ENCODE measurements around the gene RAB37.

The RAB37 gene

DNA sequence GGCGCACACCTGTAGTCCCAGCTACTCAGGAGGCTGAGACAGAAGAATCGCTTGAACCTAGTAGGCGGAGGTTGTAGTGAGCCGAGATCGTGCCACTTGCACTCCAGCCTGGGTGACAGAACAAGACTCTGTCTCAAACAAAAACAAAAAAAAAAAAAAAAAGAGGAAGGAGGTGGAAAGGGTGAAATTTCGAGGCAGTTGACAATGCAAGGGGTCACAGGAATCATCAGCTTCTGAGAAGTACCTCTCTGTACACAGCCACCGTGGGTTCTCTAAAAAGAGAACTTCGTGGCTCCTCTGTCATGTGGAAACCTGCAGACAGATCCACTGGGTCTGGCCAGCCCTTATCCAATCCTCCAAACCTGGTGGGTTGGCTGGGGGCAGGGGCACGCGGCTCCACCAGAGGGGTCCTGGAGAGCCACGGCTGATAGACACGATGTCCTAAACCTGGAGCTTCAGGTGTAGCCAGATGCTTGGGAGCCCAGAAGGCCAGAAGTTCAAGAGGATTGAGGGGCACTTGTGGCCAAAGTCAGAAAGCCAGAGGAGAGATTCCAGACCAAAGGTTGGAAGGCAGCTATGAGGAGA, 23.8 kb upstream of the RAB37 start:
- Histone ChIP-seq H4K20me1 (peaks cover 0 to 15% (median 0%) of the 10 kb centered on the region in 11 experiments; a peak in 1 of 22 replicates), H3K4me2 (peak overlapping the region; percentile 32 to 96 (median 82); a peak in 20 of 22 replicates), H3K4me3 (peak overlapping the region in 1 of 10 experiments; percentile 59; a peak in 1 of 20 replicates), H3K36me3 (no peaks in the 10 kb centered on the region), H3K4me1 (peaks cover 10 to 70% (median 36%) of the 10 kb centered on the region in 10 experiments), H3K9me3 (replicated peaks in 1 of 11) (no peaks in the 10 kb centered on the region), H3K27ac (peak overlapping the region in 8 of 11 experiments; percentile 39 to 80 (median 59); a peak in 15 of 22 replicates), H3K9ac (peak overlapping the region in 4 of 11 experiments; percentile 17 to 72 (median 65); a peak in 7 of 22 replicates), H3K27me3 (no peaks in the 10 kb centered on the region)
- no peak for TF ChIP-seq Cebpa-rat (IDR thresholded peaks at IDR 0.05)

DNA sequence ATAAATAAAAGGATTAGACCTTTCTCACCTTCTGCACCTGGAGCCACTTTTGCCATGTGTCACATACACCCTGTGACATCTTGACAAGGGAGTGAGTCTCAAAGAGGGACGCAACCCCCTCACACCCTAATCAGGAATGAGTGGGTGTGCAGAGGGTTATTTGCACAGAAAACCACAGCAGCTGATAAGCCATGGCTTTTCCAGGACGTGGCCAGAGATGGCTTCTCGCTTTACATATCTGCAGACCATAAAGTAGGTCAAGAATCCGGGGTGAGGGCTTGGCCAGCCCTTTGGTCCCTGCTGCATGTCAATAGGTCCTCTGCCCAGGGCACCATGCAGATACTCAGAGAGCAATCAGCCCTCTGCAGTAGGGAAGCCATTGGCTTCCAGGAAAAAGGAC, 21.9 kb upstream of the RAB37 start:
- Histone ChIP-seq H3K27me3 (no peaks in the 10 kb centered on the region), H3K4me1 (peaks cover 10 to 53% (median 36%) of the 10 kb centered on the region in 10 experiments), H4K20me1 (no peaks in the 10 kb centered on the region), H3K9ac (0 out of 22 replicates have a peak overlapping the region, but pooled peaks of 1 of the 11 experiments have one; percentile 15), H3K27ac (no peak overlapping the region), H3K9me3 (replicated peaks in 1 of 11) (no peaks in the 10 kb centered on the region), H3K4me2 (peak overlapping the region in 10 of 11 experiments; percentile 6 to 96 (median 51); a peak in 18 of 22 replicates), H3K36me3 (no peaks in the 10 kb centered on the region), H3K4me3 (no peak overlapping the region)
- no peak for TF ChIP-seq Cebpa-rat (IDR thresholded peaks at IDR 0.05)

DNA sequence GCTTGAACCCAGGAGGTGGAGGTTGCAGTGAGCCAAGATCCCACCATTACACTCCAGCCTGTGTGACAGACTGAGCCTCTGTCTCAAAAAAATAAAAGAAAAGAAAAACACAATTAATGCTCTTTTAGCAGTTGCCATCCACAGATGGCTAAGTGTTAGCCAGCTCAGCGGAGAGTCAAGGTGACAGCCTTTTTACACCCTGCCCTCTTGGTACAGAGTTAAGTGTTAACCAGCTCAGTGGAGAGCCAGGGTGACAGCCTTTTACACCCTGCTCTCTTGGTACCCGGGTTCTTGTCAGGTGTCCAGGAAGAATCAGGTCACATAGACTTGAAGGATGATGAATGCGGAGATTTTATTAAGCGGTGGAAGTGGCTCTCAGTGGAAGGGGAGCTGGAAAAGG, 16.6 kb upstream of the RAB37 start:
- no peak overlapping the region for H3K4me3 ChIP-seq
- H3K9ac ChIP-seq: no peak overlapping the region
- H3K36me3 ChIP-seq: no peaks in the 10 kb centered on the region
- H3K27me3 ChIP-seq: no peaks in the 10 kb centered on the region
- no peaks in the 10 kb centered on the region for H3K9me3 ChIP-seq (replicated peaks in 1 of 11)
- H3K4me1 ChIP-seq: peaks cover 0 to 2% (median under 1%) of the 10 kb centered on the region in 10 experiments; a peak in 13 of 20 replicates
- no peak overlapping the region for H3K4me2 ChIP-seq
- no peaks in the 10 kb centered on the region for H4K20me1 ChIP-seq
- no peak overlapping the region for H3K27ac ChIP-seq
- no peak for TF ChIP-seq Cebpa-rat (IDR thresholded peaks at IDR 0.05)

DNA sequence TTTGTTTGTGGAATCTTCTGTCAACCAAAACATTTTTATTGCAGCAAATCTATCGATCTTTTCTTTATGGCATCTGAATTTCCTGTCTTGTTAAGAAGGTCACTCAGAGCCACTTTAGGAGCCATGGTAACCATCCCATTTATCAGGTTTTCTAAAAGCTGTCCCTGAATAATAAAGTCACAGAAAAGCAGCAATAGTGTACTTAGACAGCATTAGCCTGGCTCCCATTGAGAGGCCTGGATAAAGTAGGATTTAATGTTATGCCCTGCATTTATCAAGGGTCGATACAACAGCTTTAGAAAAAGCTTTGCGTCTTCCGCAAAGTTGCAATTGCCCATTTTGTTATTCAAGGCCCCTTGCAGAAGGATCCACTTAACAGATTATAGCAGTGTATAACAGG, 14.3 kb upstream of the RAB37 start:
- no peak overlapping the region for H3K4me3 ChIP-seq
- no peaks in the 10 kb centered on the region for H3K27me3 ChIP-seq
- no peak for TF ChIP-seq Cebpa-rat (IDR thresholded peaks at IDR 0.05)

DNA sequence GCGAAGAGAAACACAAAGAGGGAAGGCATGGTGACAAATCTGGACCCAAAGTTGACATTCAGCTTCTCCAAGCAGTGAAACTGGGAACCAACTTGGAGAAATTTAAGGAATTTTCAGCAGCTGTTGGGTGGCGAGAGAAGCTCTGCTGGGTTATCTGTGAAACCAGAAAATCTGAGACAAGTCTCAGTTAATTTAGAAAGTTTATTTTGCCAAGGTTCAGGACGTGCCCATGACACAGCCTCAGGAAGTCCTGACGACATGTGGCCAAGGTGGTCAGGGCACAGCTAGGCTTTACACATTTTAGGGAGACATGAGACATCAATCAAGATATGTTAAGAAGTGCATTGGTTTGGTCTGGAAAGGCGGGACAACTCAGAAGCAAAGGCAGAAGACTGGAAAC, 13.2 kb upstream of the RAB37 start:
- no peaks in the 10 kb centered on the region for H3K27me3 ChIP-seq
- TF ChIP-seq Cebpa-rat (IDR thresholded peaks at IDR 0.05): no peak
- H3K4me2 ChIP-seq: no peak overlapping the region
- no peaks in the 10 kb centered on the region for H4K20me1 ChIP-seq
- H3K9me3 ChIP-seq (replicated peaks in 1 of 11): no peaks in the 10 kb centered on the region; a peak in 1 of 22 replicates
- no peak overlapping the region for H3K27ac ChIP-seq
- H3K9ac ChIP-seq: no peak overlapping the region
- H3K4me1 ChIP-seq: peaks cover 0 to 17% (median 0%) of the 10 kb centered on the region in 10 experiments; a peak in 6 of 20 replicates
- no peak overlapping the region for H3K4me3 ChIP-seq
- H3K36me3 ChIP-seq: no peaks in the 10 kb centered on the region

More for the DNA sequence above, 14.3 kb upstream of the RAB37 start:
- Histone ChIP-seq H3K36me3 (no peaks in the 10 kb centered on the region), H3K9ac (no peak overlapping the region), H4K20me1 (no peaks in the 10 kb centered on the region), H3K4me1 (peaks cover 0 to 17% (median 0%) of the 10 kb centered on the region in 10 experiments; a peak in 6 of 20 replicates), H3K27ac (no peak overlapping the region), H3K9me3 (replicated peaks in 1 of 11) (no peaks in the 10 kb centered on the region), H3K4me2 (no peak overlapping the region)

DNA sequence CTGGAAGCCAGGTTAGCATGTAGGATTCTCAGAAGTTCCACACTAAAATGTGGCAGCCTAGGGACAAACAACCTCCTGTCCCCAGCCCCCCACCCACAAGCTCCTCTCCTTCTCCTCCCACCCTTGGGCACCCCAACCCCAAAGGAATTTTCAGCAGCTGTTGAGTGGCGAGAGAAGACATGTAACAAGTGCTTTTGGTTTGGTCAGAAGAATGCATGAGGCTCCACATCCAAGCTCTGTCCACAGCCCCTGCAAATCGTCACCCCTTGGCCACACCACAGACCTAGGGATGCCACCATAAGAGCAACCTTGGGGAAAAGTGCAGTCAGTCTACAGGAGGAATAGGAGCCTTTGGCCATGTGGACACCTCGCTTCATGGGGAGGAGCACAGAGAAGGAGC, 11.9 kb upstream of the RAB37 start:
- Histone ChIP-seq H3K4me2 (no peak overlapping the region), H3K4me1 (peaks cover under 1 to 26% (median 9%) of the 10 kb centered on the region in 10 experiments; a peak in 19 of 20 replicates), H3K27ac (no peak overlapping the region), H3K9ac (no peak overlapping the region), H4K20me1 (no peaks in the 10 kb centered on the region), H3K36me3 (no peaks in the 10 kb centered on the region), H3K4me3 (no peak overlapping the region), H3K9me3 (replicated peaks in 1 of 11) (no peaks in the 10 kb centered on the region; a peak in 1 of 22 replicates), H3K27me3 (no peaks in the 10 kb centered on the region)
- TF ChIP-seq Cebpa-rat (IDR thresholded peaks at IDR 0.05): no peak

DNA sequence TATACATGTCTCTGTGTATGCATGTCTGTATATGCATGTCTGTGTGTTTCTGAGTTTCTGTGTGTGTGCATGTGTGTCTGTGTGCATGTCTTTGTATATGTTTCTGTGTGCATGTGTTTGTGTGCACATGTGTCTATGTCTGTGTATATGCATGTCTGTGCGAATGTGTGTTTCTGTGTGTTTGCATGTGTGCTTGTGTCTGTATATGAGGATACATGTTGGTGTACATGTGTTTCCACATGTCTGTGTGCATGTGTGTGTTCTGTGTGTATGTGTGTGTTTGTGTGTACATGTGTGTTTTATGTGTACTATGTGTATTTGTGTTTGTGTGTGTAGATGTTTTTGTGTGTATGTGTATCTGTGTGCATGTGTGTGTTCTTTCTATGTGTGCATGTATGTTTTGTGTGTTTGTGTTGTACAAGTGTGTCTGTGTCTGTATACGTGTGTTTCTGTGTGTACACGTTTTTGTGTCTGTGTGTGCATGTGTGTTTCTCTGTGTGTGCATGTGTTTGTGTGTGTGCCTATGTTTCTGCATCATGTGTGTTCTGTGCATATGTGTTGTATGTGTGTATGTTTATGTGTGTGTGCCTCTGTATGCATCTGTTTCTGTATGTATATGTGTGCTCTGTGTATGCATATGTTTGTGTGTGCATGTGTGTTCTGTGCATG, 8.9 kb upstream of the RAB37 start:
- no peak overlapping the region for H3K27ac ChIP-seq
- H3K4me3 ChIP-seq: no peak overlapping the region
- no peak overlapping the region for H3K4me2 ChIP-seq
- no peak overlapping the region for H3K9ac ChIP-seq
- H3K27me3 ChIP-seq: no peaks in the 10 kb centered on the region
- H3K4me1 ChIP-seq: peaks cover 11 to 42% (median 23%) of the 10 kb centered on the region in 10 experiments
- no peaks in the 10 kb centered on the region for H4K20me1 ChIP-seq
- peaks cover 0 to 5% (median 0%) of the 10 kb centered on the region in 11 experiments; a peak in 1 of 22 replicates for H3K9me3 ChIP-seq (replicated peaks in 1 of 11)
- no peak for TF ChIP-seq Cebpa-rat (IDR thresholded peaks at IDR 0.05)
- H3K36me3 ChIP-seq: no peaks in the 10 kb centered on the region

DNA sequence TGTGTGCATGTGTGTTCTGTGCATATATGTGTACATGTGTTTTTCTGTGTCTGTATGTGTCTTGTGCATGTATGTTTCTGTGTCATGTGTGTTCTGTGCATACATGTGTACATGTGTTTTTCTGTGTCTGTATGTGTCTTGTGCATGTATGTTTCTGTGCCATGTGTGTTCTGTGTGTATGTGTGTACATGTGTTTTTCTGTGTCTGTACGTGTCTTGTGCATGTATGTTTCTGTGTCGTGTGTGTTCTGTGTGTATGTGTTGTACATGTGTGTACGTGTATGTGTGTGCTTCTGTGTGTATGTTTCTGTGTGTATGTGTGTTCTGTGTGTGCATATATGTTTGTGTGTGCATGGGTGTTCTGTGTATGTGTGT, 8.4 kb upstream of the RAB37 start:
- Histone ChIP-seq H4K20me1 (no peaks in the 10 kb centered on the region), H3K9me3 (replicated peaks in 1 of 11) (peaks cover 0 to 5% (median 0%) of the 10 kb centered on the region in 11 experiments; a peak in 1 of 22 replicates), H3K27me3 (no peaks in the 10 kb centered on the region), H3K27ac (no peak overlapping the region), H3K4me2 (no peak overlapping the region), H3K9ac (no peak overlapping the region), H3K4me1 (peaks cover 16 to 45% (median 29%) of the 10 kb centered on the region in 10 experiments), H3K4me3 (no peak overlapping the region), H3K36me3 (no peaks in the 10 kb centered on the region)
- no peak for TF ChIP-seq Cebpa-rat (IDR thresholded peaks at IDR 0.05)

DNA sequence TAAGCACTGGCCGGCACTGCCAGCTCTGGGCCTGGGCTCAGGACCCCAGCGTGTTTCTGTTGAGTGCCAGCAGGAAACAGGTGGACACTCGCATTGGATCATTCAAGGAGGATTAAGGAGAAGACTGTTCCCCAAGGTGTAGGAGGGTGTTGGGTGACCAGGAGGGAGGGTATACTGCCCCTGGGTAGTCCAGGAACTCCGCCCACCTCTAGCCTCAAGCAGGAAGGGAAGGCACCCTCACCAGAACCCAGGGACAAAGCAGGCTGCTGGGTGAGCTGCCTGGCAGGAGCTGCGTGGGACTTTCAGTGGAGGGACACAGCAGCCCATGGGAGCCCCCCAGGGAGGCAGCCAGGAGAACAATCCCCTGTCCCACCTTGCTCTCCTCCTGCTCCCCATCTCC, 7.7 kb upstream of the RAB37 start:
- Histone ChIP-seq H3K9ac (no peak overlapping the region), H3K27me3 (no peaks in the 10 kb centered on the region), H3K27ac (peak overlapping the region in 4 of 11 experiments; percentile 38 to 53 (median 53); a peak in 7 of 22 replicates), H3K4me1 (peaks cover 23 to 52% (median 35%) of the 10 kb centered on the region in 10 experiments), H3K9me3 (replicated peaks in 1 of 11) (peaks cover 0 to 5% (median 0%) of the 10 kb centered on the region in 11 experiments; a peak in 1 of 22 replicates), H3K4me2 (peak overlapping the region in 8 of 11 experiments; percentile 68 to 85 (median 76); a peak in 12 of 22 replicates), H3K36me3 (no peaks in the 10 kb centered on the region), H4K20me1 (no peaks in the 10 kb centered on the region), H3K4me3 (no peak overlapping the region)
- no peak for TF ChIP-seq Cebpa-rat (IDR thresholded peaks at IDR 0.05)
